Ovary (tissue), 3 donors: ENCODE data around the gene NECTIN2.

Experiments
- CTCF ChIP-seq, 3 donors: fragments of 450-650 bp in 2 of 3; fragments of 200-600 bp in 1 of 3; IDR thresholded peaks; one replicate each; pipeline versions ENCODE4 v1.5.1 to v1.8.0; 2016 to 2022; ENCODE audit warnings: antibody characterized with exemption in 3 of 3, mild to moderate bottlenecking in 1 of 3
- POLR2A ChIP-seq: fragments of 450-650 bp; IDR thresholded peaks from one replicate; pipeline ENCODE4 v1.6.1; 2017; ENCODE audit warnings: antibody characterized with exemption, mild to moderate bottlenecking, moderate library complexity
- donor health status: DM: no; HTN: no; CAD: no.

GRCh38 chr19:44848036-44848811 lies 2.1 kb downstream of the NECTIN2 start:
- TF ChIP-seq POLR2A (peak; percentile 5), CTCF (IDR thresholded peaks at IDR 0.05) (no peak)
